HG02970 (cell line): ENCODE data around the gene MAP1LC3B2.
"Not testable (repeated sequence)": the region's sequence is repeated elsewhere in the genome, so short reads cannot be mapped to it uniquely, and the experiment has no call there.

ENCODE experiments used
- ATAC-seq: cut with Tn5 transposase; IDR thresholded peaks from one replicate; pipeline ENCODE4 v1.9.1; 2021; ENCODE audit warnings: mild to moderate bottlenecking, moderate library complexity, moderate number of reproducible peaks; ENCODE audit not compliant: unreplicated experiment, low FRiP score

The MAP1LC3B2 gene

GRCh38 chr12:116556964-116557698 is 2.0 kb upstream of the MAP1LC3B2 start:
- no peak for ATAC-seq

GRCh38 chr12:116558280-116559161 is 660 bp upstream of the MAP1LC3B2 start:
- ATAC-seq = no peak

GRCh38 chr12:116561181-116561821 is 2.1 kb downstream of the MAP1LC3B2 start:
- no peak for ATAC-seq

GRCh38 chr12:116562090-116562489 is 2.9 kb downstream of the MAP1LC3B2 start:
- ATAC-seq = no peak

GRCh38 chr12:116563262-116563661 is 4.1 kb downstream of the MAP1LC3B2 start:
- no peak for ATAC-seq

- no peak for ATAC-seq
Measured at GRCh38 chr12:116564080-116564479, 4.9 kb downstream of the MAP1LC3B2 start.

GRCh38 chr12:116565221-116565620 is 6.0 kb downstream of the MAP1LC3B2 start:
- ATAC-seq = not testable (repeated sequence)

GRCh38 chr12:116565963-116566362 is 6.8 kb downstream of the MAP1LC3B2 start:
- ATAC-seq = no peak

- no peak for ATAC-seq
Measured at GRCh38 chr12:116568203-116568602, 9.0 kb downstream of the MAP1LC3B2 start.

GRCh38 chr12:116571089-116571488 is 11.9 kb downstream of the MAP1LC3B2 start:
- no peak for ATAC-seq

- ATAC-seq = no peak
Measured at GRCh38 chr12:116573776-116574175, 14.6 kb downstream of the MAP1LC3B2 start.

GRCh38 chr12:116575754-116576153 is 16.6 kb downstream of the MAP1LC3B2 start:
- not testable (repeated sequence) for ATAC-seq

- no peak for ATAC-seq
Measured at GRCh38 chr12:116577154-116577561, 18.0 kb downstream of the MAP1LC3B2 start.

GRCh38 chr12:116578051-116578450 is 18.9 kb downstream of the MAP1LC3B2 start:
- no peak for ATAC-seq

GRCh38 chr12:116582610-116583009 is 23.4 kb downstream of the MAP1LC3B2 start:
- ATAC-seq = no peak

GRCh38 chr12:116583129-116583694 is 24.0 kb downstream of the MAP1LC3B2 start:
- no peak for ATAC-seq

GRCh38 chr12:116587270-116587669 is 28.1 kb downstream of the MAP1LC3B2 start:
- no peak for ATAC-seq

GRCh38 chr12:116588390-116589028 is 29.3 kb downstream of the MAP1LC3B2 start:
- no peak for ATAC-seq

- no peak for ATAC-seq
Measured at GRCh38 chr12:116589581-116589980, 30.4 kb downstream of the MAP1LC3B2 start.

- no peak for ATAC-seq
Measured at GRCh38 chr12:116590561-116590960, 31.4 kb downstream of the MAP1LC3B2 start.
